Epidermal melanocyte (primary cell): ENCODE results near the gene RAB8A.

Experiments used
- DNase-seq: peaks from one replicate; pipeline ENCODE4 v3.0.0; 2011; ENCODE audit warnings: low spot score; ENCODE audit not compliant: insufficient read length

Gene RAB8A

DNA sequence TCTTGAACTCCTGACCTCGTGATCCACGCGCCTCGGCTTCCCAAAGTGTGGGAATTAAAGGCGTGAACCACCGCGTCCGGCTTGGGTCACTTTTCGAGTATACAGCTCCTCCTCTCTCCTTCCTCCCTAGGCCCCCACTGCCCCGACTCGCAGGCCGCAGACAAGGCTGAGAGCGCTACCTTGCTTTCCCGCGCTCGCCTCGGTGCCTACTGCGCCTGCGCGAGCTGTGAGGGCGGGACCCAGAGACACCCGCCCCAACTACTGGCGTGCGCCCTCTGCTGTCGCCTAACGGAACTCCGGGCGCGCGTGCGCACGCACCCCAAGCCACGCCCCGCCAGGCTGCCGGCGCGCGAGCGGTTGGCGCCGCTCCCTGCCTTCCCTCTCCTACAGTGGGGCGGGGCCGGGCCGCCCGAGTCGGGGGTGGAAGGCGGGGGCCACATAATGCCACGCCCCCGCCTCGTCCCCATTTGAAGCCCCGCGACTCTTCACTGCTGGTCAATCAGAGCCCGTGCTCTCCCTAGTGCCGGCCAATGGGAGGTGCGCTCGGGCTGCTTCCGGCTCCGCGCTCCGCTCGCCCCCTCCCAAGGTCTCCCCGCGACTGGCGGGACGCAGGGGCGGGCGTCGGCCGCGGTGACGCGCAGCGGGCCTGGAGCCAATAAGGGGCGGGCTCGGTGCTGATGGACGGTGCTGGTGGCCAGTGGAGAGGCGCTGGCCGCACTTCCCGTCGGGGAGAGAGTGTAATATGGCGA, at the start of gene RAB8A:
Gene RAB8A, plus strand, starts transcription at position 730 of the 749 bp plus-strand sequence. Its CDS starts 13 bp downstream, at position 743.
- peak; percentile 98 for DNase-seq

DNA sequence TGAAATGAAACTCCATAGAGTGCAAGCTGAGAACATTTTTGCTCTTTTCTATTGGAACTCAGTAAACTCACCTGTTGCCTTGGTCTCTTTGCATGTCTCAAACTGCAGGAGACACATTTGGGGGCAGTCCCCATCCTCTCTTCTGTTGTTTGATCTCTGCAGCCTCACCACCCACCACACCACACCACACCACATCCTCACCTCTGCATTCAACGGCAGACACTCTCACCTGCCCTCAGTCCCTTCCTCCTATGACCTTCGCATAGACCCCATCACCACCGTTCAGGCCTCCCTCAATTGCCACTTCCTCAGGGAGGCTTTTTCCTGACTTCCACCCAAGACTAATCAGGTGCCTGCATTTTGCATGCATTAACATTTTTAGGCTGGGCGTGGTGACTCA, 49.7 kb upstream of the RAB8A start:
- no peak for DNase-seq

DNA sequence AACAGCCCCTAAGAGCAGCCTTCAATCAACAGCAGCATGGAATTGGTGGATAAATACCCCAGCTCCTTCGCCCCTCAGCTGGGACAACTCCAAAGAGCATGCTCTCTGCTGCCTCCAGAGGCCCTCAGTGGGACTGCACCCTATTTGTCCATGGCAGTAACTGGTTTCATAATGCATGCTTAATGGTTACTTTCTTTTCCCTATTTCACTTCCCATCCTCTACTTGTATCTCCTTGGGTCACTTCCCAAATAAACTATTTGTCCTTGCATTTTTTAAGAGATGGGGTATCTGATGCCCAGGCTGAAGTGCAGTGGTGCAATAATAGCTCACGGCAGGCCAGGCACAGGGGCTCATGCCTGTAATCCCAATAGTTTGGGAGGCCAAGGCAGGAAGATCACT, 48.9 kb upstream of the RAB8A start:
- no peak for DNase-seq

DNA sequence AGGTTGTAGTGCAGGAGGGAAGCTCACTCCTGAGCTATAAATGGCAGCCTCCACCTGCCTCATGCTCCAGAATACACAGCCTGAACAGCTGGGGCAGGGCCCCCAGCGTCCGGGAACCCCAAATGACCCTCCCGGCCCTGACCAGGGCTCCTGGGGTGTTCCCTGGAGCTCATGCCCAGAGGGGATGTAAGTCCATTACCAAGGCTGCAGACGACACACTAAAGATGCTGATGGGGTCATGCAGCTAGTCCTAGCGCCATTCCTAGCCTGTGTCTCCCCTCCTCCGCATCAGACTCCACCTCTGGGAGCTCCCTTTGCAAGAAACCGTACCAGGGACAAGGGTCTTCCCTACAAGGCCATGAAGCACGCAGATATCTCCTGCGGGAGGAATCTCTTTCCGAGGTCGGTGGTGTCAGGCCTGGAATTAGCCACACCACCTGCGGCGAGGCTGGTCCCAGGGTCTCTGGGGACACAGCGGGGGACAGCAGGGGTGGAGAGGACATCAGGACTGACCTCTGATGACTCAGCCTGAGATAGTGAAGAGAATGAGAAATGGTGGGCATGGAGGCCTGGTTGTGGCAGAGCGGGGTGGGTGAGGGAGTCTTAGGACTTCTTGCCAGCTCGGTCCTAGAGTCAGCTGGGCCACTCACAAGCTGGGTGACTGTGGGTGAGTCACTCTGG, 47.3 kb upstream of the RAB8A start:
- no peak for DNase-seq

DNA sequence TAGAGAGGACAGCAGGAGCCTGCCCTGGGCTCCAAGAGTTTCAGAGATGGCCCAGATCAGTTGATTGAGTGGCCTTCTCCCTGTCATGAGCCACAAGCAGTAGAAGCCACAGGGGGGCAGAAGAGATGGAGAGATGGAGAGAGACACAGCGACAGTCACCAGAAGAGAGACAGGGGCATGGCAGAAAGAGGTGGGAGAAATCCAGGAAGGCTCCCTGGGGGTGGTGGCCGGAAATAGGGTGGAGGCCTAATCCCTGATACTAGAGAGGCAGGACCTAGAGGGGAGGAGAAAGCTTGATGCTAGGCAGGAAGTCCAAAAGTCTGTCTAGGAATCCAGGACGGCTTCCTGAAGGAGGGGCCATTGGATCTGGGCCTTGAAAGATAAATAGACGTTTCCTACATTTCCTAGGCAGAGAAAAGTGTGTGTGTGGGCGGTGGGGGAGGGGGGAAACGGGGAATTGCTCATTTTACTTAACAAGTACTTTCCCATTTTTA, 45.0 kb upstream of the RAB8A start:
- no peak for DNase-seq

DNA sequence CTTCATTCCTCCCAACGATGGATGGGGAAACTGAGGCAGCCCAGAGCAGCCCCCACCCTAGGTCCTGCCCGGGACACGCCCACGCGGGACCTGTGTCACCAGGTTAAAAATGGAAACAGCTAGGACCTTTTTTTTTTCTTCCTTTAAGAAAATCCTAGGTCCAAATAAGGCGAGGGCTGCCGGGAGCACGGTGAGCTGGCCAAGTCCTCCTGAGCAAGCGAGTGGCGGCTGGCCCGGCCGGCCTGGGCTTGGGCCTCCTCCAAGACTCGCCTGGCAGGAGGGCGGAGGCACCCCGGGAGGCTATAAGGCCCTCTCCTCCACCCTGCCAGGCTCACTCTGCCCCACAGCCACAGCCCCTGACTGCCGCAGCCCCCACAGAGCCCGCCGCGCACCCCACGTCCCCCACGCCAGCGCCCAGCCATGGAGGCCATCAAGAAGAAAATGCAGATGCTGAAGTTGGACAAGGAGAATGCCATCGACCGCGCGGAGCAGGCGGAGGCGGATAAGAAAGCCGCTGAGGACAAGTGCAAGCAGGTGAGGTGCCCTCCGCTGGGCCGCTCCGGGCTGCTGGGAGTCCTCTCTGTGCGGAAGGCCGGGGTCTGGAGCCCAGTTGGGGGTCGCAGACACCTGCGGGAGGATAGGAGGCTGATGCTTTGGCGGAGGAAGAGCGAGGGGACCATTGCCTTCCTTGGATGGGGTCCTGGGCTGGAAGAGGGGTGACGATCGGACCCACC, 44.3 kb upstream of the RAB8A start:
- no peak for DNase-seq

DNA sequence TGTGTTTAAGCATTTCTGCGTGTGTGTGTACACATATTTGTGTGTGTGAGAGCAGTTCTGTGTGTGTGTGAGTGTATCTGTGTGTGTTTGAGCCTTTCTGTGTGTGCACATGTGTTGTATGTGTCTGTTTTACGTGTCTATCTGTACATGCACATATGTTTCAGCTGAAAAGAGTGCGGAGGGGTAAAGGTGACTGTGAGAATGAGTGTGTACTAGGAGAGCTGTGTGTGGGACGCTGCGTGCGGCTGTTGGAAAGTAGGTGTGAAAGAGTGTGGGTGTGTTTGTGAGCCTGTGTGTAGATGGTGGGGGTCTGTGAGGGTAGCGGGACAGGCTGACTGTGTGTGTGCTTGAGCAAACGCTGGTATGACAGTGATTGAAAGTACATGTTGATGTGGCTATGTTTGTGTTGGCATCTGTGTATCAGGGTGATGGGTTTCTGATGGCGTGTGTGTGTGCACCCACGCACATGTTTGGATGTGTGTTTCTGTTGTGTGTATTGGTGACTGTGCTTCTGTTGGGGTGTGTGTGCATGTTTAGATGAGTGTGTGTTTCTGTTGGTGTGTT, 42.9 kb upstream of the RAB8A start:
- DNase-seq: no peak

DNA sequence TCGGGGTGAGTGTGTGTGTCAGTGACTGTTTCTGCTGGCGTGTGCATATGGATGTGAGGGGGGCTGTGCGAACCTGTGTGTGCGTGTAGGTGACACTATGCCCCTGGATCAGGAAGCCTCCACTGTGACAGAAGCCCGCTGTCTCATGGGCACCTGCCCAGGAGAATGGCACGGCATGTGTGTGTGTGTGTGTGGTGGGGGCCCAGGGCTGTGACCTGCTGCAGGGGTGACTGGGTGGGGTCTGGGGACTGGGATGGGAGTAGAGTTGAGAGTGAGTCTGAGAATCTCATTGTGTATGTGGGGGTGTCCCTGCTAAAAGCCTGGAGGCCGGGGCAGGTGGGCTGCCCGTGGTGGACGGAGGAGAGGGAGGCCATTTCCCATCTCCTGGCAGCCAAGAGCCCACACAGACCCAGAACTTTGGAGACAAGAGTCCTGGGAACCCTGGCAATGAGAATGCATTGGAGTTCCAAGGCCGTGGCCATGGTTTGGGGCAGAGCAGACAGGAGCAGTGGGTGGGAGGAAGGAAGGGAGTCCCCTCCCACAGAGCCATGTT, 41.8 kb upstream of the RAB8A start:
- DNase-seq: no peak

DNA sequence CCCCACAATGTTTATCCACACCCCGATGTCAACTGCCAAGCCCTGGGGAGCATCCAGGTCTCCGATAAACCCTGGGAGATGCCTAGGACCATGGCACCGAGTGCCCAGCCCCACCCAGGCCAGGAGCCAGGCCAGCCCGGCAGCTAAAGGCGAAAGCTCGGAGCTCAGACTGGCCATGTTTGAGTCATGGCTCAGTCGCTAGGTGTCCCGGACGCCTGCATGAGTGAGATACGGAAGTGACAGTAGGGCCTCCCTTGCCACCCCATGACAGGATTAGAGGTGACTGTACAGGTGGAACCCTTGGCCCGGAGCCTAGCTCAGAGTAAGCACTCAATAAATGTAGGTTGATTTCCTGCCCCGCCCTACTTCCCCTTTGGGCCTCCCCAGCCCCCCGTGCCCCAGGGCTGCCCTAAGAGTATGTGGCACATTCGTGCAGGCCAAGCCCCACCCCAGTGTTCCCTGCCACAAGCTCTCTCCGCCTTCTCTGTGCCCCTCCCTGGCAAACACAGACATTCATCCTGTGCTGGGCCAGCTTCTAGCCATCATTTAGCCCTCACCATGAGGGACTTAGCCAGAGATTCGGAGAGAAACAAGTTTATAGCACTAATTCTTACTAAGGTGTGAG, 41.2 kb upstream of the RAB8A start:
- DNase-seq: no peak

DNA sequence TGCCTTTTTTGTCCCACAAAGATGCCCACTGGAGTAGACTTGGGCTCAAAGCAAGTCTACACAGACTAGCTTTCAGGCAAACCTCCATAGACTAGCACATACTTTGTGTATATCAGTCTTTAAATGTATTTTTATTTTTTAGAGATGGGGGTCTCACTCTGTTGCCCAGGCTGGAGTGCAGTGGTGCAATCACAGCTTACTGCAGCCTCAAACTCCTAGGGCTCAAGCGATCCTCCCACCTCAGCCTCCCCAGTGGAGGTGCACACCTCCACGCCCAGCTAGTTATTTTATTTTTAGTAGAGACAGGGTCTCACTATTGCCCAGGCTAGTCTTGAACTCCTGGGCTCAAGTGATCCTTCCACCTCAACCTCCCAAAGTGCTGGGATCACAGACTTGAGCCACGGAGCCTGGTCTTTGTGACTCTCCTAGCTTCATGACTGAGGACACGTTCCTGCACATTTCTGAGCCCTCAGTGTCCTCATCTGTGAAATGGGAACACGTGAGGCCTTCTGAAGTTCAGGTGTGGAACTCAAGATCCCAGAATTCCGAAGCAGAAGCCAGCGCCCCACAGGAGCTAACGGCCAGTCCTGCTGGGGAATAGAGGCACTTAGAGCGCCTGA, 40.5 kb upstream of the RAB8A start:
- no peak for DNase-seq

DNA sequence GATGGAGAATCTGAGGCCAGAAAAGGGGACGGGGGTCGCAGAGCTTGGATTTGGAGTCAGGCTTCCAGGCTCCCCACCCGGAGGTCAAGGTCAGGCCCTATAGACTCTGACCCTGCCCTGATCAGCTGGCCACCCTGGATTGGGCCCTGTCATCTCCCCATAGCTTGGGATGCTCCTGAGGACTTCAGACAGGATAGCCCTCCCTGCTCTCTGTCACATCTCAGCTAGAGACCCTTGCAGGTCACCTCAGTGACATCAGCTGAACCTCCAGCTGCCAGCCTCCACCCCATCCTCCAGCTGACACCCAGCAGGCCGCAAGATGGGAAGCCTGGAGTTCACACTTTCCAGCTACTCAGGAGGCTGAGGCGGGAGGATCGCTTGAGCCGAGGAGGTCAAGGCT, 38.2 kb upstream of the RAB8A start:
- no peak for DNase-seq

DNA sequence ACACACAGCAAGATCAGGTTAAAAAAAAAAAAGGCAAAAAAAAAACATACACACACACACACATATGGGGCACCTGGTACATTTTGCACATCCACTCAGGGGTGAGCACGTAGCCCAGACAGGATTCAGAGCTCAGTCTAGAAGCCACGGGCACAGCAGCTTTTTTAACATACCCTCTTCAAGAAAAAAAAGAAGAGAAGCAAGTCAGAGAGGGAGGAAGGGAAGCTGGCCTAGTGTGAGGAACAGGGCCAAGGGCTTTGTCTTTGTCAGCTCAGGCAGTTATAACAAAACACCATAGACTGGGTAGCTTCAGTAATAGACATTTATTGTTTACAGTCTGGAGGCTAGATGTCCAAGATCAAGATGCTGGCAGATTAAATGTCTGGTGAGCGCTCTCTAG, 37.7 kb upstream of the RAB8A start:
- no peak for DNase-seq

DNA sequence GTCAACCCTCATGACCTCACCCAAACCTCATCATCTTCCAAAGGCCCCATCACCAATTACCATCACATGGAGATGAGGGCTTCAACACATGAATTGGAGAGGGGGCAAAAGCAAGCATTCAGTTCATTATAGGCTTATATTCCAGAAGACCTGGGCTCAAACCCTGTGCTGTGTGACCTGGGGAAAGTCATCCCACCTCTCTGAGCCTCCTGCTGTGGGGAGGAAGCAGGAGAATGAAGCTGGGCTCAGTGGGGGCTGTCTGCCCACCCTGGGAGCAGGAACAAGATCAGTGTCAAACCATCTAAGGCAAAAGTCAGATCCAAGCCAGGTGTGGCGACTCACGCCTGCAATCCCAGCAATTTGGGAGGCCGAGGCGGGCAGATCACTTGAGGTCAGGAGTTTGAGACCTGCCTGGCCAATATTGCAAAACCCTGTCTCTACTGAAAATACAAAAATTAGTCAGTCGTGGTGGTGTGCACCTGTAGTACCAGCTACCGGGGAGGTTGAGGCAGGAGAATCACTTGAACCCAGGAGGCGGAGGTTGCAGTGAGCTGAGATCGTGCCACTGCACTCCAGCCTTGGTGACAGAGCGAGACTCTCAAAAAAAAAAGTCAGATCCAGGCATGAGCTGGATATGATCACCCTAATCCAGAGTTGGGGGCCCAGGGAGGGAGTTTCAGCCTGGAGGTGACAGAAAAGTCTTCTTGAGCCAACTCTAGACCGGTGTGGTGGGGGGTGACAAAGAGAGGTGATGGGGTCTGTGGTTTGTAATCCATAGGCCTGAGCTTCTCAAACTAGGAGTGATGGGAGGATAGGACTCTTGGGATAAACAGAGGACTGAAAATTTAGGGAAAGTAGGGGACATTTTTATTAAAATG, 37.0 kb upstream of the RAB8A start:
- DNase-seq: no peak

DNA sequence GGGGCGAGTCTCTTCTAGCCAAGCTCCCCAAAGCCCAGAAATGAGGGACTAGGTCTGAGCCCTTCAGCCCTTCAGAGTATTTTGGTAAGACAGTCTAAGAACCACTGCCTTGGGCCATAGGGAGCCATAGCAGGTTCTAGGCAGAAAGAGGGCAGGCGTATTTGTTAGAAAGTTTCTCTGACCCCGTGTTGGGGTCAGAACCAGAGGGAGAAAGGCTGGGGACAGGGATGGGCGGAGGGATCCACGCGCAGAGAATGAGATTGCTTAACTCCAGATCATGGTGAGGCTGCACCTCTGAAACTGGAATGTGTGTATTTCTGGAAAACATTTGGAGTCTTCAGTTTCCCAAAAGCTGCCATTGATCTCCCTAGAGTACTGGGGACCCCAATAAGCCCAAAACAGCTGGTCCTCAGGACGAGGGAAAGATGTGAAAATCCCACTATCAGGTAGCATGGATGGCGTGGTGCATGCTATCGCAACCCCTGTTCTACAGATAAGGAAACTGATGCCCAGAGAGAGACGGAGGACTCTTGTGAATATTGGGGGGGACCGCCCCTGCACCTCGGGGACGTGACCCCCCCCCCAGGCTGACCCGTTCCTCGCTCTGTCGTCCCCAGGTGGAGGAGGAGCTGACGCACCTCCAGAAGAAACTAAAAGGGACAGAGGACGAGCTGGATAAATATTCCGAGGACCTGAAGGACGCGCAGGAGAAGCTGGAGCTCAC, 36.1 kb upstream of the RAB8A start:
- no peak for DNase-seq

DNA sequence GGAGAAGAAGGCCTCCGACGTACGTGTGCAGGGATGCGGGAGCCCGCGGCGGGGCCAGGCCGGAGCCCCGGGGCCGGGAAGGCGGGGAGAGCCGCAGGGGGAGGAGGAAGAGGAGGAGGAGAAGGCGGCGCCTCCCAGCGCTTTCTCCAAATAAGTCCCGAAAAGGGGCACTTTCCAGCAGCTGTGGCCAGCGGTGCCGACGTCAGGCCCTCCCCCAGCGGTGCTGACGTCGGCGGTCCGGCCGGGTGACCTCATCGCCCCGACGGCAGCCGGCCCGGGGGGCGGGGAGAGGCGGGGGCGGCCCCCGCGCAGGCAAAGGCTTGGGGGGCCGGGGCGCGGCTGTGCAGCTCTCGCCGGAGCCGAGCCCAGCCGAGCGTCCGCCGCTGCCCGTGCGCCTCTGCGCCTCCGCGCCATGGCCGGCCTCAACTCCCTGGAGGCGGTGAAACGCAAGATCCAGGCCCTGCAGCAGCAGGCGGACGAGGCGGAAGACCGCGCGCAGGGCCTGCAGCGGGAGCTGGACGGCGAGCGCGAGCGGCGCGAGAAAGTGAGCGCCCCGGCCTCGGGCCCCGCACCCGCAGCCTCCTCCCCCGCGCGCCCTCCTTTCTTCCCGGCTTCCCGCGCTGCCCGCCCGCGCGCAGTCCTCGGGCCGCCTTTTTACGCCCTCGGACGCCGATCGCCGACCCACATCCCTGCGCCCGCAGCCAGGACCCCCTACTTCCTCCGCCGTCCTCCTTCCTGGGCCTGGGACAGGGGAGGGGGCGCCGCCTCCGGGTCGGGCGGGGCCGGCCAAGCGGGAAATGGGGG, 35.3 kb upstream of the RAB8A start, which contains the start of gene TPM4:
Gene TPM4, plus strand, starts transcription at position 342 of the 804 bp plus-strand sequence. Its CDS starts 71 bp downstream, at position 413.
- DNase-seq: peak; percentile 69

DNA sequence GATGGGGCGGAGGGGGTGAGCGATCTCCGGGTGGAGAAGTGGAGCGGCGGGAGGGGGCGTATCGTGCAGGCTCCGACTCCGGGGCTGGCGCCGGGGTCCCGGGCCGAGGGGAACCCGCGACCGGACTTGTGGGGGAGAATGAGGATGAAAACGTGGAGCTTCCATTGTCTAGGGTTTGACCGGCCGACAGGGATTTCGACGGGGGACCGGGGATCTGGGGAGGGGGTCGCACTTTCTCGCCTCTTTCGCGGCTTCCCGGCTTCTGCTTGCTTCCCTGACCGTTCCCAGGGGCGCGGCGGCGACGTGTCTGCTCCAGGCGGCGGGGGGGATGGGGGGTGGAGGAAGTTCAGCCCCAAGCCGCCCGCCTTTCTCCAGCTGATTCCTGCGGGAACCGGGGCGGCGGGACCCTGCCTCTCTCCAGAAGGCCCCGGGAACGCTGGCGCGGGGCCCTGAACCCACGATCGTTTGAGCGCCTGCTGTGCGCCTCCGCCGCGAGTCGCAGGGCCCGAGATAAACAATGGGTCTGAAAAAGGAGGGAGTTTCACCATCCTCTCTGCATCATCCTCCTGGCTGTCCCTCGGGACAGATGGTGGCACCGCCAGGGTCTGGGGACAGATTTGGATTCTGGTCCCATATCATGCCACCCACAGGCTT, 34.6 kb upstream of the RAB8A start:
- no peak for DNase-seq

DNA sequence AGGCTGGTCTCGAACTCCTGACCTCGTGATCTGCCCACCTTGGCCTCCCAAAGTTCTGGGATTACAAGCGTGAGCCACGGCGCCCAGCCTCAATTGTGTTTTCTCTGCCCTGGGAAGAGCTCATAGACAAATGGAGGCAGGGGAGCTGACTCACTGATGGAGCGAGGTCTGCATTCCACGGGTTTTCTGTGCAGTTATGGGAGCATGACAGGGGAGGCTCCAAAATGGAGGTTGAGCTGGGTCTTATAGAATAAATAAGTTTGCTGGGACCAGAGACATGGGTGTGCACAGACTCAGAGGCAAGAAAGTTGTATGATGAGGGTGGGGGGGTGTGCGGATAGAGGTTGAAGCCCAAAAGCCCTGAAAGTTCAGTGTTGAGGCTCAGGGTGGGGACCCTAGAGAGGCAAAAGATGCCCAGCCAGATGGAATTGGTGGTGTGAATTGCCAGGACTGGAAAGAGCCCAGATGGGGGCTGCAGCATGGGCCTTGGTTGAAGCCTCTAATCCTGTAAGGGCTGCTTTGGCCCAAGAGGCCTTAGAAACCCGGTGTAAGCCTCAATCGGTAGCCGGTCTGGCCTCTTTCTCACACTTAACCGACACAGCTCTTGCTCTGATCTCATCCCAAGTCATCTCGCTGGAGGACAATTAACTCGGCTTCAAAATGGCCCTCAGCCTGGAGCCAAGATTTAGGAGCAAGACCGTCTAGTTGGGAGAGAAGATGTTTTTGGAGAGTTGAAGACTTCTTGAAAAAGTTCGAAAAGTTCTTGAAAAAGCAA, 33.5 kb upstream of the RAB8A start:
- DNase-seq: no peak
